HEK293 (cell line): ENCODE measurements around the gene CRELD1.

ENCODE experiments used
- ATF2 ChIP-seq: fragments of 450-650 bp; formaldehyde crosslinking; IDR thresholded peaks from 2 replicates; pipeline ENCODE4 v1.5.1; 2016; ENCODE audit warnings: missing biosample characterization, missing genetic modification characterization, low read depth
- PRDM1 ChIP-seq: fragments of 450-650 bp; formaldehyde crosslinking; IDR thresholded peaks from 2 replicates; pipeline ENCODE4; 2016; ENCODE audit warnings: missing biosample characterization, missing genetic modification characterization
- SP3 ChIP-seq: fragments of 450-650 bp; formaldehyde crosslinking; IDR thresholded peaks from 2 replicates; pipeline ENCODE4 v1.5.1; 2016; ENCODE audit warnings: missing biosample characterization, missing genetic modification characterization
- TRIM28 ChIP-seq: IDR thresholded peaks from 2 replicates; pipeline ENCODE4 v1.6.1; 2011; ENCODE audit warnings: low read length, control low read depth, borderline replicate concordance
- ZBTB17 ChIP-seq: fragments of 450-650 bp; formaldehyde crosslinking; IDR thresholded peaks from 2 replicates; pipeline ENCODE4 v1.5.1; 2016; ENCODE audit warnings: missing biosample characterization, missing genetic modification characterization
- ZBTB21 ChIP-seq: fragments of 450-650 bp; formaldehyde crosslinking; IDR thresholded peaks from 2 replicates; pipeline ENCODE4 v1.5.1; 2017; ENCODE audit warnings: missing biosample characterization, missing genetic modification characterization
- ZFP41 ChIP-seq: fragments of 450-650 bp; formaldehyde crosslinking; IDR thresholded peaks from 2 replicates; pipeline ENCODE4 v1.5.1; 2016; ENCODE audit warnings: missing biosample characterization, missing genetic modification characterization, borderline replicate concordance
- ZNF146 ChIP-seq: fragments of 450-650 bp; formaldehyde crosslinking; IDR thresholded peaks from 2 replicates; pipeline ENCODE4 v1.5.1; 2016; ENCODE audit warnings: missing biosample characterization, missing genetic modification characterization
- ZNF184 ChIP-seq: fragments of 450-650 bp; IDR thresholded peaks from 2 replicates; pipeline ENCODE4 v1.5.1; 2018; ENCODE audit warnings: missing biosample characterization, mild to moderate bottlenecking, missing genetic modification characterization
- ZNF2 ChIP-seq: fragments of 450-650 bp; formaldehyde crosslinking; IDR thresholded peaks from 2 replicates; pipeline ENCODE4 v1.5.1; 2016; ENCODE audit warnings: missing biosample characterization, missing genetic modification characterization
- ZNF394 ChIP-seq: fragments of 450-650 bp; formaldehyde crosslinking; IDR thresholded peaks from 2 replicates; pipeline ENCODE4 v1.5.1; 2016; ENCODE audit warnings: missing biosample characterization, missing genetic modification characterization, mild to moderate bottlenecking, moderate library complexity, borderline replicate concordance
- ZNF416 ChIP-seq: fragments of 450-650 bp; formaldehyde crosslinking; IDR thresholded peaks from 2 replicates; pipeline ENCODE4 v1.5.1; 2016; ENCODE audit warnings: missing biosample characterization, missing genetic modification characterization
- ZNF488 ChIP-seq: fragments of 450-650 bp; formaldehyde crosslinking; IDR thresholded peaks from 2 replicates; pipeline ENCODE4 v1.5.1; 2016; ENCODE audit warnings: missing biosample characterization, missing genetic modification characterization
- ZNF501 ChIP-seq: fragments of 450-650 bp; formaldehyde crosslinking; IDR thresholded peaks from 2 replicates; pipeline ENCODE4 v1.5.1; 2016; ENCODE audit warnings: missing biosample characterization, missing genetic modification characterization
- ZNF558 ChIP-seq: fragments of 450-650 bp; formaldehyde crosslinking; IDR thresholded peaks from 2 replicates; pipeline ENCODE4 v1.5.1; 2016; ENCODE audit warnings: missing biosample characterization, missing genetic modification characterization
- ZNF645 ChIP-seq: fragments of 450-650 bp; formaldehyde crosslinking; IDR thresholded peaks from 2 replicates; pipeline ENCODE4; 2016; ENCODE audit warnings: missing biosample characterization, missing genetic modification characterization
- ZNF660 ChIP-seq: fragments of 450-650 bp; IDR thresholded peaks from 2 replicates; pipeline ENCODE4 v1.5.1; 2018; ENCODE audit warnings: missing biosample characterization, mild to moderate bottlenecking, missing genetic modification characterization
- ZXDB ChIP-seq: fragments of 450-650 bp; formaldehyde crosslinking; IDR thresholded peaks from 2 replicates; pipeline ENCODE4 v1.5.1; 2016; ENCODE audit warnings: missing biosample characterization, missing genetic modification characterization
- TF ChIP-seq, protein P1 (sequence below): fragments of 450-650 bp; formaldehyde crosslinking; IDR thresholded peaks from 2 replicates; pipeline ENCODE4 v1.5.1; 2016; ENCODE audit warnings: missing biosample characterization, missing genetic modification characterization
- TF ChIP-seq, protein P2 (sequence below): fragments of 450-650 bp; formaldehyde crosslinking; IDR thresholded peaks from 2 replicates; pipeline ENCODE4 v1.5.1; 2017; ENCODE audit warnings: missing biosample characterization, missing genetic modification characterization
- TF ChIP-seq, protein P3 (sequence below): fragments of 450-650 bp; formaldehyde crosslinking; IDR thresholded peaks from 2 replicates; pipeline ENCODE4 v1.5.1; 2017; ENCODE audit warnings: missing biosample characterization, missing genetic modification characterization
- TF ChIP-seq, protein P4 (sequence below): fragments of 450-650 bp; formaldehyde crosslinking; IDR thresholded peaks from 2 replicates; pipeline ENCODE4 v1.5.1; 2016; ENCODE audit warnings: missing biosample characterization, missing genetic modification characterization
- TF ChIP-seq, protein P5 (sequence below): fragments of 450-650 bp; formaldehyde crosslinking; IDR thresholded peaks from 2 replicates; pipeline ENCODE4 v1.5.1; 2016; ENCODE audit warnings: missing biosample characterization, missing genetic modification characterization, borderline replicate concordance

CRELD1 gene

GRCh38 chr3:9976721-9977709 lies 43.4 kb downstream of the CRELD1 start (continued):
- TF ChIP-seq, protein P1, sequence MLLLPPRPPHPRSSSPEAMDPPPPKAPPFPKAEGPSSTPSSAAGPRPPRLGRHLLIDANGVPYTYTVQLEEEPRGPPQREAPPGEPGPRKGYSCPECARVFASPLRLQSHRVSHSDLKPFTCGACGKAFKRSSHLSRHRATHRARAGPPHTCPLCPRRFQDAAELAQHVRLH (tag by site-specific recombination) = no peak
- peak; percentile 15; the same call in 1 of the 2 replicates for TF ChIP-seq SP3
- TF ChIP-seq ZNF416 (tag by site-specific recombination) = no peak
- no peak for TF ChIP-seq ZNF488 (tag by site-specific recombination)
- TF ChIP-seq, protein P2, sequence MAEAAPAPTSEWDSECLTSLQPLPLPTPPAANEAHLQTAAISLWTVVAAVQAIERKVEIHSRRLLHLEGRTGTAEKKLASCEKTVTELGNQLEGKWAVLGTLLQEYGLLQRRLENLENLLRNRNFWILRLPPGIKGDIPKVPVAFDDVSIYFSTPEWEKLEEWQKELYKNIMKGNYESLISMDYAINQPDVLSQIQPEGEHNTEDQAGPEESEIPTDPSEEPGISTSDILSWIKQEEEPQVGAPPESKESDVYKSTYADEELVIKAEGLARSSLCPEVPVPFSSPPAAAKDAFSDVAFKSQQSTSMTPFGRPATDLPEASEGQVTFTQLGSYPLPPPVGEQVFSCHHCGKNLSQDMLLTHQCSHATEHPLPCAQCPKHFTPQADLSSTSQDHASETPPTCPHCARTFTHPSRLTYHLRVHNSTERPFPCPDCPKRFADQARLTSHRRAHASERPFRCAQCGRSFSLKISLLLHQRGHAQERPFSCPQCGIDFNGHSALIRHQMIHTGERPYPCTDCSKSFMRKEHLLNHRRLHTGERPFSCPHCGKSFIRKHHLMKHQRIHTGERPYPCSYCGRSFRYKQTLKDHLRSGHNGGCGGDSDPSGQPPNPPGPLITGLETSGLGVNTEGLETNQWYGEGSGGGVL = 0 out of 2 replicates have a peak, but pooled peaks have one; percentile 32
- TF ChIP-seq ZBTB21 (tag by site-specific recombination) = peak; percentile 79
- peak; percentile 93 for TF ChIP-seq ZNF184 (tag by site-specific recombination)
- peak; percentile 68; the same call in 1 of the 2 replicates for TF ChIP-seq ZNF501 (tag by site-specific recombination)
- TF ChIP-seq, protein P3, sequence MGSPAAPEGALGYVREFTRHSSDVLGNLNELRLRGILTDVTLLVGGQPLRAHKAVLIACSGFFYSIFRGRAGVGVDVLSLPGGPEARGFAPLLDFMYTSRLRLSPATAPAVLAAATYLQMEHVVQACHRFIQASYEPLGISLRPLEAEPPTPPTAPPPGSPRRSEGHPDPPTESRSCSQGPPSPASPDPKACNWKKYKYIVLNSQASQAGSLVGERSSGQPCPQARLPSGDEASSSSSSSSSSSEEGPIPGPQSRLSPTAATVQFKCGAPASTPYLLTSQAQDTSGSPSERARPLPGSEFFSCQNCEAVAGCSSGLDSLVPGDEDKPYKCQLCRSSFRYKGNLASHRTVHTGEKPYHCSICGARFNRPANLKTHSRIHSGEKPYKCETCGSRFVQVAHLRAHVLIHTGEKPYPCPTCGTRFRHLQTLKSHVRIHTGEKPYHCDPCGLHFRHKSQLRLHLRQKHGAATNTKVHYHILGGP (tag by site-specific recombination) = peak; percentile 15; the same call in 1 of the 2 replicates
- 0 out of 2 replicates have a peak, but pooled peaks have one; percentile 7 for TF ChIP-seq ZNF146 (tag by site-specific recombination)
- peak; percentile 81 for TF ChIP-seq ZXDB (tag by site-specific recombination)
- TF ChIP-seq, protein P4, sequence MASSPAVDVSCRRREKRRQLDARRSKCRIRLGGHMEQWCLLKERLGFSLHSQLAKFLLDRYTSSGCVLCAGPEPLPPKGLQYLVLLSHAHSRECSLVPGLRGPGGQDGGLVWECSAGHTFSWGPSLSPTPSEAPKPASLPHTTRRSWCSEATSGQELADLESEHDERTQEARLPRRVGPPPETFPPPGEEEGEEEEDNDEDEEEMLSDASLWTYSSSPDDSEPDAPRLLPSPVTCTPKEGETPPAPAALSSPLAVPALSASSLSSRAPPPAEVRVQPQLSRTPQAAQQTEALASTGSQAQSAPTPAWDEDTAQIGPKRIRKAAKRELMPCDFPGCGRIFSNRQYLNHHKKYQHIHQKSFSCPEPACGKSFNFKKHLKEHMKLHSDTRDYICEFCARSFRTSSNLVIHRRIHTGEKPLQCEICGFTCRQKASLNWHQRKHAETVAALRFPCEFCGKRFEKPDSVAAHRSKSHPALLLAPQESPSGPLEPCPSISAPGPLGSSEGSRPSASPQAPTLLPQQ (tag by site-specific recombination) = peak; percentile 58; the same call in 1 of the 2 replicates
- no peak for TF ChIP-seq ZNF645 (tag by site-specific recombination)
- peak; percentile 88; the same call in 1 of the 2 replicates for TF ChIP-seq TRIM28
- TF ChIP-seq PRDM1 (tag by site-specific recombination) = peak; percentile 38; the same call in 1 of the 2 replicates
- peak; percentile 88 for TF ChIP-seq ATF2 (tag by site-specific recombination)
- no peak for TF ChIP-seq ZFP41 (tag by site-specific recombination)
- TF ChIP-seq ZNF2 (tag by site-specific recombination) = peak; percentile 85
- peak; percentile 70; the same call in 1 of the 2 replicates for TF ChIP-seq ZNF394
- peak; percentile 79 for TF ChIP-seq ZNF558 (tag by site-specific recombination)
- peak; percentile 89 for TF ChIP-seq ZBTB17 (tag by site-specific recombination)
- TF ChIP-seq, protein P5, sequence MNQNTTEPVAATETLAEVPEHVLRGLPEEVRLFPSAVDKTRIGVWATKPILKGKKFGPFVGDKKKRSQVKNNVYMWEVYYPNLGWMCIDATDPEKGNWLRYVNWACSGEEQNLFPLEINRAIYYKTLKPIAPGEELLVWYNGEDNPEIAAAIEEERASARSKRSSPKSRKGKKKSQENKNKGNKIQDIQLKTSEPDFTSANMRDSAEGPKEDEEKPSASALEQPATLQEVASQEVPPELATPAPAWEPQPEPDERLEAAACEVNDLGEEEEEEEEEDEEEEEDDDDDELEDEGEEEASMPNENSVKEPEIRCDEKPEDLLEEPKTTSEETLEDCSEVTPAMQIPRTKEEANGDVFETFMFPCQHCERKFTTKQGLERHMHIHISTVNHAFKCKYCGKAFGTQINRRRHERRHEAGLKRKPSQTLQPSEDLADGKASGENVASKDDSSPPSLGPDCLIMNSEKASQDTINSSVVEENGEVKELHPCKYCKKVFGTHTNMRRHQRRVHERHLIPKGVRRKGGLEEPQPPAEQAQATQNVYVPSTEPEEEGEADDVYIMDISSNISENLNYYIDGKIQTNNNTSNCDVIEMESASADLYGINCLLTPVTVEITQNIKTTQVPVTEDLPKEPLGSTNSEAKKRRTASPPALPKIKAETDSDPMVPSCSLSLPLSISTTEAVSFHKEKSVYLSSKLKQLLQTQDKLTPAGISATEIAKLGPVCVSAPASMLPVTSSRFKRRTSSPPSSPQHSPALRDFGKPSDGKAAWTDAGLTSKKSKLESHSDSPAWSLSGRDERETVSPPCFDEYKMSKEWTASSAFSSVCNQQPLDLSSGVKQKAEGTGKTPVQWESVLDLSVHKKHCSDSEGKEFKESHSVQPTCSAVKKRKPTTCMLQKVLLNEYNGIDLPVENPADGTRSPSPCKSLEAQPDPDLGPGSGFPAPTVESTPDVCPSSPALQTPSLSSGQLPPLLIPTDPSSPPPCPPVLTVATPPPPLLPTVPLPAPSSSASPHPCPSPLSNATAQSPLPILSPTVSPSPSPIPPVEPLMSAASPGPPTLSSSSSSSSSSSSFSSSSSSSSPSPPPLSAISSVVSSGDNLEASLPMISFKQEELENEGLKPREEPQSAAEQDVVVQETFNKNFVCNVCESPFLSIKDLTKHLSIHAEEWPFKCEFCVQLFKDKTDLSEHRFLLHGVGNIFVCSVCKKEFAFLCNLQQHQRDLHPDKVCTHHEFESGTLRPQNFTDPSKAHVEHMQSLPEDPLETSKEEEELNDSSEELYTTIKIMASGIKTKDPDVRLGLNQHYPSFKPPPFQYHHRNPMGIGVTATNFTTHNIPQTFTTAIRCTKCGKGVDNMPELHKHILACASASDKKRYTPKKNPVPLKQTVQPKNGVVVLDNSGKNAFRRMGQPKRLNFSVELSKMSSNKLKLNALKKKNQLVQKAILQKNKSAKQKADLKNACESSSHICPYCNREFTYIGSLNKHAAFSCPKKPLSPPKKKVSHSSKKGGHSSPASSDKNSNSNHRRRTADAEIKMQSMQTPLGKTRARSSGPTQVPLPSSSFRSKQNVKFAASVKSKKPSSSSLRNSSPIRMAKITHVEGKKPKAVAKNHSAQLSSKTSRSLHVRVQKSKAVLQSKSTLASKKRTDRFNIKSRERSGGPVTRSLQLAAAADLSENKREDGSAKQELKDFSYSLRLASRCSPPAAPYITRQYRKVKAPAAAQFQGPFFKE = no peak
- peak; percentile 91 for TF ChIP-seq ZNF660 (tag by site-specific recombination)
